ENCODE data around the gene ZMAT3. TPM values are rescaled to one million over a fixed set of nuclear protein-coding genes. Genes with fewer than 3 reads are reported as not detected.

Gene ZMAT3
- total and polyA plus RNA-seq, 2 donors = 3.7 to 6.6 TPM

Other genes starting within 250 kb of the ZMAT3 start
- gene PIK3CA, start 76.5 kb upstream of the ZMAT3 start, total RNA-seq = 27.3 TPM
- 14.1 TPM for gene PIK3CA, start 76.5 kb upstream of the ZMAT3 start, polyA plus RNA-seq
- 0.80 TPM for gene KCNMB3, start 179.3 kb upstream of the ZMAT3 start, total RNA-seq
- 3.6 TPM for gene KCNMB3, start 179.3 kb upstream of the ZMAT3 start, polyA plus RNA-seq